Neural cell (in vitro differentiated cells): Measurements from ENCODE around the gene NUDT7.

ENCODE experiments used
- EP300 ChIP-seq: fragments of 450-650 bp; conservative IDR thresholded peaks from 2 replicates; pipeline ENCODE4 v1.6.1; 2014; ENCODE audit warnings: antibody characterized with exemption, mild to moderate bottlenecking, moderate library complexity; ENCODE audit not compliant: poor library complexity, severe bottlenecking
- POLR2AphosphoS5 ChIP-seq: IDR thresholded peaks from 2 replicates; pipeline ENCODE4 v1.6.1; 2012
- TAF1 ChIP-seq: IDR thresholded peaks from 2 replicates; pipeline ENCODE4 v1.6.1; 2012; ENCODE audit warnings: low read depth
- TF ChIP-seq, protein P1 (sequence below): fragments of 450-650 bp; IDR thresholded peaks from 2 replicates; pipeline ENCODE4 v1.5.1; 2014; ENCODE audit warnings: antibody characterized with exemption, mild to moderate bottlenecking, moderate library complexity; ENCODE audit not compliant: poor library complexity, severe bottlenecking
- TF ChIP-seq, protein P2 (sequence below): IDR thresholded peaks from 2 replicates; pipeline ENCODE4 v1.6.1; 2012; ENCODE audit warnings: borderline replicate concordance

DNA sequence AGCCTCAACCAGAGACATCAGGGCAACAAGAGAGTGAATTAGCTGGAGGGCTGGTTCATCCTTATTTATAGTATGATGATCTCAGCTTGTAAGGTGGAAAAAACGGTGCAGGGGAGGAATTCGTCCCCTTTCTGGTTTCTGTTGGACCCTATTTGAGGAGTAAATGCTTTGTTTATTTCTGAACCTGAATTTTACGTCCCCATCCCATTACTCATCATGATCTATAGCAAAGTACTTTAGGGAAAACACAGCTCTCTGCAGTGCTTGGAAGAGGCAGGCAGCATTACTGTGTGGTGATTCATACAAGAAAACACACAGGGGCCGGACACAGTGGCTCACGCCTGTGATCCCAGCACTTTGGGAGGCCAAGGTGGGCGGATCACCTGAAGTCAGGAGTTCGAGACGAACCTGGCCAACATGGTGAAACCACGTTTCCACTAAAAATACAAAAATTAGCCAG lies 58.1 kb downstream of the NUDT7 start:
- TF ChIP-seq, protein P1, sequence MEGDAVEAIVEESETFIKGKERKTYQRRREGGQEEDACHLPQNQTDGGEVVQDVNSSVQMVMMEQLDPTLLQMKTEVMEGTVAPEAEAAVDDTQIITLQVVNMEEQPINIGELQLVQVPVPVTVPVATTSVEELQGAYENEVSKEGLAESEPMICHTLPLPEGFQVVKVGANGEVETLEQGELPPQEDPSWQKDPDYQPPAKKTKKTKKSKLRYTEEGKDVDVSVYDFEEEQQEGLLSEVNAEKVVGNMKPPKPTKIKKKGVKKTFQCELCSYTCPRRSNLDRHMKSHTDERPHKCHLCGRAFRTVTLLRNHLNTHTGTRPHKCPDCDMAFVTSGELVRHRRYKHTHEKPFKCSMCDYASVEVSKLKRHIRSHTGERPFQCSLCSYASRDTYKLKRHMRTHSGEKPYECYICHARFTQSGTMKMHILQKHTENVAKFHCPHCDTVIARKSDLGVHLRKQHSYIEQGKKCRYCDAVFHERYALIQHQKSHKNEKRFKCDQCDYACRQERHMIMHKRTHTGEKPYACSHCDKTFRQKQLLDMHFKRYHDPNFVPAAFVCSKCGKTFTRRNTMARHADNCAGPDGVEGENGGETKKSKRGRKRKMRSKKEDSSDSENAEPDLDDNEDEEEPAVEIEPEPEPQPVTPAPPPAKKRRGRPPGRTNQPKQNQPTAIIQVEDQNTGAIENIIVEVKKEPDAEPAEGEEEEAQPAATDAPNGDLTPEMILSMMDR, result no peak
- no peak for TF ChIP-seq POLR2AphosphoS5
- TF ChIP-seq TAF1, result no peak
- TF ChIP-seq, protein P2, sequence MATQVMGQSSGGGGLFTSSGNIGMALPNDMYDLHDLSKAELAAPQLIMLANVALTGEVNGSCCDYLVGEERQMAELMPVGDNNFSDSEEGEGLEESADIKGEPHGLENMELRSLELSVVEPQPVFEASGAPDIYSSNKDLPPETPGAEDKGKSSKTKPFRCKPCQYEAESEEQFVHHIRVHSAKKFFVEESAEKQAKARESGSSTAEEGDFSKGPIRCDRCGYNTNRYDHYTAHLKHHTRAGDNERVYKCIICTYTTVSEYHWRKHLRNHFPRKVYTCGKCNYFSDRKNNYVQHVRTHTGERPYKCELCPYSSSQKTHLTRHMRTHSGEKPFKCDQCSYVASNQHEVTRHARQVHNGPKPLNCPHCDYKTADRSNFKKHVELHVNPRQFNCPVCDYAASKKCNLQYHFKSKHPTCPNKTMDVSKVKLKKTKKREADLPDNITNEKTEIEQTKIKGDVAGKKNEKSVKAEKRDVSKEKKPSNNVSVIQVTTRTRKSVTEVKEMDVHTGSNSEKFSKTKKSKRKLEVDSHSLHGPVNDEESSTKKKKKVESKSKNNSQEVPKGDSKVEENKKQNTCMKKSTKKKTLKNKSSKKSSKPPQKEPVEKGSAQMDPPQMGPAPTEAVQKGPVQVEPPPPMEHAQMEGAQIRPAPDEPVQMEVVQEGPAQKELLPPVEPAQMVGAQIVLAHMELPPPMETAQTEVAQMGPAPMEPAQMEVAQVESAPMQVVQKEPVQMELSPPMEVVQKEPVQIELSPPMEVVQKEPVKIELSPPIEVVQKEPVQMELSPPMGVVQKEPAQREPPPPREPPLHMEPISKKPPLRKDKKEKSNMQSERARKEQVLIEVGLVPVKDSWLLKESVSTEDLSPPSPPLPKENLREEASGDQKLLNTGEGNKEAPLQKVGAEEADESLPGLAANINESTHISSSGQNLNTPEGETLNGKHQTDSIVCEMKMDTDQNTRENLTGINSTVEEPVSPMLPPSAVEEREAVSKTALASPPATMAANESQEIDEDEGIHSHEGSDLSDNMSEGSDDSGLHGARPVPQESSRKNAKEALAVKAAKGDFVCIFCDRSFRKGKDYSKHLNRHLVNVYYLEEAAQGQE, result no peak
- no peak for TF ChIP-seq EP300
